ENCODE measurements around the gene KIAA0232. TPM values are rescaled to one million over a fixed set of nuclear protein-coding genes. Genes with fewer than 3 reads are reported as not detected.

Gene KIAA0232
- total and polyA plus RNA-seq, 2 of the 8 experiments (the other 6 are each of a cell fraction or from before 2014, with no cell fraction given) = 5.6 to 23.3 TPM

- no peak overlapping the region for H3K23ac ChIP-seq (ENCODE audit: insufficient read length)
- H3K9ac ChIP-seq (replicated peaks in 1 of 4; ENCODE audit: extremely low read depth in 1 of 4, low read depth in 3 of 4, low read length in 3 of 4) = no peak overlapping the region
- no peaks in the 10 kb centered on the region for H3K79me2 ChIP-seq (ENCODE audit: control insufficient read depth in 1 of 2, insufficient read depth in 2 of 2, low read length in 2 of 2)
- H3K23me2 ChIP-seq (ENCODE audit: low read depth, low read length) = no peaks in the 10 kb centered on the region
- 87% methylated on average over 6 of the region's 6 CpGs; no CpG with 5 or more reads in 1 of the 2 experiments for WGBS, 2 experiments (ENCODE audit: extremely low coverage in 1 of 2, insufficient coverage in 1 of 2, insufficient read length in 1 of 2, insufficient replicate concordance in 2 of 2, low coverage in 1 of 2, low lambda C conversion rate in 2 of 2, missing lambda C conversion rate in 1 of 2)
- H3K9me3 ChIP-seq (ENCODE audit: insufficient read depth in 2 of 2, low read depth in 1 of 2, low read length in 1 of 2) = no peaks in the 10 kb centered on the region
- H2BK120ac ChIP-seq (replicated peaks; ENCODE audit: low read depth, low read length) = no peak overlapping the region
- CTCF ChIA-PET (ENCODE audit: partially characterized antibody) = interaction anchor here (0.8 to 5.6 kb wide), 7 partner anchors 8 to 334 kb away, joined by 3 to 33 read pairs (median 3); no protein-coding TSS in a partner anchor
- no peaks in the 10 kb centered on the region for H3K79me1 ChIP-seq (ENCODE audit: low read depth, low read length)
- no peak overlapping the region for H3K27ac ChIP-seq (ENCODE audit: low read depth, low read length)
- peak overlapping the region; percentile 64; the same call in 1 of the 2 replicates for H4K8ac ChIP-seq (ENCODE audit: extremely low read depth, insufficient read depth, low read length)
- no peak overlapping the region for H4K91ac ChIP-seq (replicated peaks; ENCODE audit: insufficient read length, low read length)
- H3K4me1 ChIP-seq (replicated peaks in 1 of 4; ENCODE audit: control insufficient read depth in 3 of 4, insufficient read depth in 4 of 4, low read length in 3 of 4) = peaks cover 0 to 3% (median 1%) of the 10 kb centered on the region in 4 experiments; a peak in 1 of 7 replicates
- POLR2A ChIA-PET (ENCODE audit: partially characterized antibody) = interaction anchor here (0.6 kb wide), 1 partner anchor 246 kb away, joined by 3 read pairs; no protein-coding TSS in a partner anchor
- H3K56ac ChIP-seq (replicated peaks; ENCODE audit: insufficient read length, low read depth, low read length) = no peak overlapping the region
- H2BK20ac ChIP-seq (ENCODE audit: low read length) = no peak overlapping the region
- no peaks in the 10 kb centered on the region for H3K27me3 ChIP-seq (replicated peaks in 1 of 4; ENCODE audit: control insufficient read depth in 3 of 4, extremely low read depth in 1 of 4, insufficient read depth in 3 of 4, low read length in 3 of 4)
- no peak overlapping the region for H3K14ac ChIP-seq (ENCODE audit: insufficient read length)
- H4K5ac ChIP-seq (ENCODE audit: insufficient read length, low read depth, low read length) = no peak overlapping the region
- H2AFZ ChIP-seq (ENCODE audit: low read length) = no peak overlapping the region
- no peak overlapping the region for H2BK5ac ChIP-seq (ENCODE audit: low read depth, low read length)
- no peak overlapping the region for H2BK12ac ChIP-seq (ENCODE audit: low read depth, low read length)
- DNase-seq (ENCODE audit: low read depth in 1 of 2, low spot score in 2 of 2) = no peak
- no peak overlapping the region for H2BK15ac ChIP-seq (ENCODE audit: low read length)
- H2AK5ac ChIP-seq (ENCODE audit: low read depth, low read length) = no peak overlapping the region
- H4K20me1 ChIP-seq (replicated peaks in 1 of 2; ENCODE audit: control insufficient read depth in 1 of 2, insufficient read depth in 2 of 2, low read length in 2 of 2) = no peaks in the 10 kb centered on the region
- no peak overlapping the region for H3K4me2 ChIP-seq (ENCODE audit: insufficient read depth in 1 of 2, low read depth in 2 of 2, low read length in 2 of 2)
- no peak overlapping the region for H3K4me3 ChIP-seq (ENCODE audit: extremely low read depth in 1 of 4, insufficient read depth in 2 of 4, low read depth in 3 of 4, low read length in 4 of 4)
- no peak overlapping the region for H3K4ac ChIP-seq (replicated peaks; ENCODE audit: insufficient read length, low read depth, low read length)
- H3K18ac ChIP-seq (ENCODE audit: extremely low read depth, low read length) = no peak overlapping the region
- FAIRE-seq = no peak
- H3K36me3 ChIP-seq (ENCODE audit: control insufficient read depth in 2 of 4, insufficient read depth in 4 of 4, low read length in 3 of 4) = no peaks in the 10 kb centered on the region; a peak in 1 of 8 replicates
- TF ChIP-seq GABPA (IDR thresholded peaks at IDR 0.05; ENCODE audit: borderline replicate concordance, insufficient read depth, low read length) (no peak), RBBP5 (IDR thresholded peaks at IDR 0.05; ENCODE audit: borderline replicate concordance, low read depth, low read length) (no peak), CREB1 (IDR thresholded peaks at IDR 0.05) (no peak), TBP (IDR thresholded peaks at IDR 0.05; ENCODE audit: low read depth, low read length) (no peak), YY1 (IDR thresholded peaks at IDR 0.05; ENCODE audit: low read depth, low read length) (no peak), KDM1A (IDR thresholded peaks at IDR 0.05; ENCODE audit: borderline replicate concordance, low read length) (no peak), EGR1 (IDR thresholded peaks at IDR 0.05; ENCODE audit: borderline replicate concordance, low read depth, low read length) (no peak), CHD2 (IDR thresholded peaks at IDR 0.05; ENCODE audit: low read length) (no peak), EP300 (IDR thresholded peaks at IDR 0.05; ENCODE audit: borderline replicate concordance in 1 of 2, low read depth in 2 of 2, low read length in 2 of 2) (no peak), CHD1 (IDR thresholded peaks at IDR 0.05; ENCODE audit: low read depth, low read length) (no peak)
These were observed 15.2 kb upstream of the KIAA0232 start for GRCh38 chr4:6767386-6767747.

All from H1 (cell line).